Testis (tissue), 2 donors: Measurements from ENCODE around the gene AATK.

ENCODE experiments used
- POLR2A ChIP-seq: fragments of 450-650 bp; IDR thresholded peaks from one replicate; pipeline ENCODE4 v1.6.1; 2017; ENCODE audit warnings: antibody characterized with exemption, mild to moderate bottlenecking, moderate library complexity
- TF ChIP-seq, protein P1 (sequence below), 3 experiments: fragments of 450-650 bp in 2 of 3; fragments of 200-600 bp in 1 of 3; sonication (generic) in 1 of 3; IDR thresholded peaks; one replicate each; pipeline ENCODE4 v1.5.1; 2016 to 2019; ENCODE audit warnings: antibody characterized with exemption in 3 of 3, mild to moderate bottlenecking in 2 of 3, moderate library complexity in 1 of 3

GRCh38 chr17:81116704-81117103 is 49.3 kb downstream of the AATK start:
- TF ChIP-seq, protein P1, sequence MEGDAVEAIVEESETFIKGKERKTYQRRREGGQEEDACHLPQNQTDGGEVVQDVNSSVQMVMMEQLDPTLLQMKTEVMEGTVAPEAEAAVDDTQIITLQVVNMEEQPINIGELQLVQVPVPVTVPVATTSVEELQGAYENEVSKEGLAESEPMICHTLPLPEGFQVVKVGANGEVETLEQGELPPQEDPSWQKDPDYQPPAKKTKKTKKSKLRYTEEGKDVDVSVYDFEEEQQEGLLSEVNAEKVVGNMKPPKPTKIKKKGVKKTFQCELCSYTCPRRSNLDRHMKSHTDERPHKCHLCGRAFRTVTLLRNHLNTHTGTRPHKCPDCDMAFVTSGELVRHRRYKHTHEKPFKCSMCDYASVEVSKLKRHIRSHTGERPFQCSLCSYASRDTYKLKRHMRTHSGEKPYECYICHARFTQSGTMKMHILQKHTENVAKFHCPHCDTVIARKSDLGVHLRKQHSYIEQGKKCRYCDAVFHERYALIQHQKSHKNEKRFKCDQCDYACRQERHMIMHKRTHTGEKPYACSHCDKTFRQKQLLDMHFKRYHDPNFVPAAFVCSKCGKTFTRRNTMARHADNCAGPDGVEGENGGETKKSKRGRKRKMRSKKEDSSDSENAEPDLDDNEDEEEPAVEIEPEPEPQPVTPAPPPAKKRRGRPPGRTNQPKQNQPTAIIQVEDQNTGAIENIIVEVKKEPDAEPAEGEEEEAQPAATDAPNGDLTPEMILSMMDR (IDR thresholded peaks at IDR 0.05), result no peak
- no peak for TF ChIP-seq POLR2A
